ENCODE results near the gene FKBP9.
"Not testable (repeated sequence)": the region's sequence is repeated elsewhere in the genome, so short reads cannot be mapped to it uniquely, and the experiment has no call there.

Gene FKBP9, protein sequence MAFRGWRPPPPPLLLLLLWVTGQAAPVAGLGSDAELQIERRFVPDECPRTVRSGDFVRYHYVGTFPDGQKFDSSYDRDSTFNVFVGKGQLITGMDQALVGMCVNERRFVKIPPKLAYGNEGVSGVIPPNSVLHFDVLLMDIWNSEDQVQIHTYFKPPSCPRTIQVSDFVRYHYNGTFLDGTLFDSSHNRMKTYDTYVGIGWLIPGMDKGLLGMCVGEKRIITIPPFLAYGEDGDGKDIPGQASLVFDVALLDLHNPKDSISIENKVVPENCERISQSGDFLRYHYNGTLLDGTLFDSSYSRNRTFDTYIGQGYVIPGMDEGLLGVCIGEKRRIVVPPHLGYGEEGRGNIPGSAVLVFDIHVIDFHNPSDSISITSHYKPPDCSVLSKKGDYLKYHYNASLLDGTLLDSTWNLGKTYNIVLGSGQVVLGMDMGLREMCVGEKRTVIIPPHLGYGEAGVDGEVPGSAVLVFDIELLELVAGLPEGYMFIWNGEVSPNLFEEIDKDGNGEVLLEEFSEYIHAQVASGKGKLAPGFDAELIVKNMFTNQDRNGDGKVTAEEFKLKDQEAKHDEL

DNA sequence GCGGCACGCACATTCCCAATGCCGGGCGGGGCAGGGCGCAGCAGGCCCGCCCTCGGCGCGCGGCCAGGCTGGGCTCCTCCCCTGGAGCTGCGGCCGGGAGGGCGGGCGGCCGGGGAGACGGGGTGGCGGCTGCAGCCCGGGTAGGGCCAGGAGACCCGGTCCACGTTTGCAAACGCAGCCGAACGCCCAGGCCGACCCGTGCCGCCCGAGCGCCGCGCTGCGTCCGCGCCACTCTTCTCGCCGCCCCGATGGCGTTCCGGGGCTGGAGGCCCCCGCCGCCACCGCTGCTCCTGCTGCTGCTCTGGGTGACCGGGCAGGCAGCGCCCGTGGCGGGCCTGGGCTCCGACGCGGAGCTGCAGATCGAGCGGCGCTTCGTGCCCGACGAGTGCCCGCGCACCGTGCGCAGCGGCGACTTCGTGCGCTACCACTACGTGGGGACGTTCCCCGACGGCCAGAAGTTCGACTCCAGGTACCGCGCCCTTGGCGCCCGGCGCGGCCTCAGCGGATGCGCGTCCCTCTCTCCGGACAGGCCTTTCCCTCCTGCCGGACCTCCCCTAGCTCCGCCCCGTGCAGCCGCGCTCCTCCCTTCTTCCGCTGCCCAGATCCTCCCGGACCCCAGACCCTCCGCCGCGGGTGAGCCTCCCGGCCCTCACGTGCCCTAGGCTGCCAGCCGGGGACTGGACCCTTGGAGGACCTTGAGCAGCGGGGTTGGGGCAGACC lies at the start of gene FKBP9:
TSS of gene FKBP9 (plus strand) at position 115 of the 720 bp plus-strand sequence. CDS start at position 249, 134 bp downstream.
- DNase-seq, result peak; percentile 57

DNA sequence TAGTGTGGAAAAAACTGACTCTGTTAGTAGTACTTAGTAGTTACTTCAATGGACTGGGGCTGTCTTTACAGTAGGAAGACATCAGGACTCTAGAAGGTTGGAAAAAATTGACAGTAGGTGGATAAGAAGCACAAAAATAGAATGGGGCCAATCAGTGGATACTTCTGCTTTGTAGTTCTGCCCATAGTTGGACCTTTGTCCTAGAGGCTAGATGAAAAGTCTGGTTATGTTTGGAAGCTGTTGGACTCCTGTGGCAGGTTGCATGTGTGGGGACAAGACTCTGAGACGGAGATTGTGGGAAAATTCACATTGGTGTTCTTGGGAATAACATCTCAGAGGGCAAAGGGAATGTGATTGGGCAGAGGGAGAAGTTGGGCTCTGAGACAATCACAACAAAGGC lies 47.0 kb upstream of the FKBP9 start:
- DNase-seq, result no peak

- DNase-seq, result no peak
Observed at GRCh38 chr7:32914184-32914583, 43.1 kb upstream of the FKBP9 start.

- no peak for DNase-seq
Observed at GRCh38 chr7:32915041-32915536, 42.2 kb upstream of the FKBP9 start.

DNA sequence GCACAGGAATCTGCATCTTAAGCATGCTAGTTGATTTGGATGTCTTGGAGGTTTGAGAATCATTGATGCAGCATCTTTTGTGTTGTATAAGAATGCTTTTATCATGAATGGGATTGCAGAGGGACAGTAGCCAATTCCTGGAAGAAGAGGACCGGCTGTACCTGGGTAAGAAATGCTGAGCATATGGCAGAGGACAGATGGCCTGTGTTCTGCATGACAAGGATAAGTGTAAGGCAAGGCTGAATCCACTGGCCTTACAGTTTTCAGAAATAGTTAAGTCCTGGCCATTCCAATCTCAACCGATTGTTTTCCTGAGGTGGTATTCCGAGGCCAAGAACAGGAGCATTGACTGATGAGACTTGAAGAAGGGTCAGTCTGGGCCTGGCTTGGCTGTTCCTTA lies 41.2 kb upstream of the FKBP9 start:
- DNase-seq, result no peak

DNA sequence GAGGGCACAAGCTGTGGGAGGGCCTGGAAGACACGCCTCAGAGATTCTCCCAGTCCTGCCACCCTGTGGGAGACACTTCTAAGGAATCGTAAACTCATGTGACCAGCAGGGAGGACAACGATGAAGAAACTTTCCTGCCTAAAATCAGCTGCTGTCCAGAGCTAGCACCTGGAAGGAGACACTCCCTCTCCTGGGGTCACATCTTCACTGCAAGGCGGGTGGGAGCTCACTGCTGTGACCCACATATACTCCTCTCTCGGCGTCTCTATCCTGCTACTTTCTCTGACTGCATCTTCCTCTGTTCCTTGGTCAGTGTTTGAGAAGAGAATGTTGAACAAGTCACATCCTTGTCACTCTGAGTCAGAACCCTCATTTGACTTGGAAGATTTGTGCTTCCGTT lies 40.2 kb upstream of the FKBP9 start:
- not testable (repeated sequence) for DNase-seq

DNA sequence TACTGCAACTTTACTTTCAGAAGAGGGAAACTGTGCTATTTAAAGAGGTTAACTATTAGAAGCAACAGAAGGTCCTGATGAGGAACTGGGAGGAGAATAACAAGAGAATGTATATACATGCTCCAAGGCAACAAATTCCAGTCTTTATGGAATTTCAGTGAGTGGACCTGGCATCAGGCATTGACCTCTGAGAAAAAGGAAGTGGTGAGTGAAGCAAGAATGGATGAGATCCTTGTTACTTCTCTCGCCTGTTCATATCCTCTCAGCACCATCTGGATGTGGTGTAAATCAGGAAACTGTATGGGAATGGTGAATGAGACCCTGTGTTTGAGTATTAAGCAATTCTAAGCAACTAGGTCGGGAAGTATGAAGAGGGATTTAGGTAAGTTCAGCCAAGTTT lies 35.3 kb upstream of the FKBP9 start:
- DNase-seq, result peak; percentile 4

DNA sequence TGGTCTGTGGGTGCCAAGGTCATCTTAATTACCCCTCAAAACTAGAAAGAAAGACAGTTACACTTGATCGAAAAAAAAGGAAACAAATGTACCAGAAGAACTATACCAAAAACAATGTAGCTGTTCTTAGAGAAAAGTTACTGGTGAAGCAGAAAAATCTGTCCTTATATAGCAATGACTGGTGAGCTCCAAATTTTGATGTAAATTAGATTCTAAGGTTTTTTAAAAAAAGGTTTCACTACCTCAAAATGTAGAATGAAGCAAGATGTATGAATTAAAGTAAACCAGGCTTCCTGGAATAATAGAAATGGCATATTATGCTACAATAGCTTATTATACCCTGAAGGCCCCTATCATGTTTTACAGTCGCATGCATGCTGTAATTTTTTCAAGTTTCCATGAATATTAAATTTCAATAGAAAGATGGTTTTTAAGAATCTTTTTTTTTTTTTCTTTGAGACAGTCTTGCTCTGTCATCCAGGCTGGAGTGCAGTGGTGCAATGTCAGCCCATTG lies 28.4 kb upstream of the FKBP9 start:
- no peak for DNase-seq

DNA sequence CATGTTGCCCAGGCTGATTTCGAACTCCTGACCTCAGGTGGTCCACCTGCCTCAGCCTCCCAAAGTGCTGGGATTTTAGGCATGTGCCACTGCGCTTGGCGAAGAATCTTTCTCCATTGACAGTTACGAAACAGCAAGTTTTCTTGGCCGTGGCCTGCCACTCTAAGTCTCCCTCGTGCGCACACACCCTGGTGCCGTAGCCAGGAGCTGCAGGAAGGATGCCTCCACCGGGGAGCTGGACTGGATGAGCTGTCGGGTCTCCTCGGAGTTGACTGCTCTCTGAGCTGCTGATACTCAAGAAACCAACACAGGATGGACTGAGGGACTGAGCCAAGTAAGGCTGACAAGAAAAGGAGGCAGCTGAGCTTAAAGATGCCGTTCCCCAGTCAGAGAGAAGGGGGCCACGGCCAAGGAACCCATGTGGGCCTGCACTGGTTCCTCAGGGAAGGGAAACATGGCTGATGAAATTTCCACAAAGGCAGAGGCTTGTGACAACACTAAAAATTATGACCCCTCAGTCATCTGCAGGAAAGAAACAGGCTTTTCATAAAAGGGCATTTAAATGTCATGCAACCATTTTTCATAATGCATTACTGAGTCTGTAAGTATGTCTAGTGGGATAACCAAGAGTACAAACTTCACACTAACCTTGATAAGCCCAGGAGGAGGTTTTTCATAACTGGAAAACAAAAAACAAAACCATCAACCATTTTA lies 27.7 kb upstream of the FKBP9 start:
- no peak for DNase-seq

DNA sequence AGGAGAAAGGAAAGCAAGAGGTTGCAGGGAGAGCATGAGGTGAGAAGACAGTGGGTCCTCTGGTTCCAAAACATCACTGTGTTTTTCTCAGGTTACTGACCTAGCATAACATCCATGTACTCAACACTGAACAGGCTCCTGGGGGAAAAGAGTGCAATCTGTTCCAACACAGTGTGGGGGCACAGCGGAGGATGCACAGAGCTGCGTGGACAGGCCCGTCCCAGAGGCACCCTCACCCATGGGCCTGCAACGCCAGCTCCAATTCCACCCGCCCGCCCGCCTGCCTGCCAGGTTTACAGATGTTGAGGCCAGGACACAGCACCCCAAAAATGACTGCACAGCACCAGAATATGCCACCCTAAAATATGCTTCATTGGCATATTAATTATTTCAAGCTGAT lies 26.9 kb upstream of the FKBP9 start:
- no peak for DNase-seq

- no peak for DNase-seq
Observed at GRCh38 chr7:32935558-32935957, 21.7 kb upstream of the FKBP9 start.

DNA sequence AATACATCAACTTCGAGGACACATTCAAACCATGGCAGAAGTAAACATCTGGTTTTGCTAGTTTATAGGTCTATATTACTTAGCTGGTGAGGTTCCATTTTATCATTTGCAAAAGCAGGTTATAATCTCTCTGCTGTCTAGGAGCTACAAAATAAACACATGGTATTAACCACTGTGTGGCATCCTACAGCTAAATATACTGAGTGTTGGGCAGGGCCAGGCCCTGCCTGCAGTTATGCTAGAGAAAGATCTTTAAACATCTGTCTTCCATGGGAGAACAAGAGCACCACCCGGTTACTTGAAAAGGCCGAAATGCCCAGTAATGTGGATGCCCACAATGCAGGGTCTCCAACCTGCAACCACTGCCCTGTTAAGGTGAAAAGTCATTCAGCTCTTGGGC lies 20.6 kb upstream of the FKBP9 start:
- no peak for DNase-seq

- no peak for DNase-seq
Observed at GRCh38 chr7:32937344-32938174, 19.7 kb upstream of the FKBP9 start.

DNA sequence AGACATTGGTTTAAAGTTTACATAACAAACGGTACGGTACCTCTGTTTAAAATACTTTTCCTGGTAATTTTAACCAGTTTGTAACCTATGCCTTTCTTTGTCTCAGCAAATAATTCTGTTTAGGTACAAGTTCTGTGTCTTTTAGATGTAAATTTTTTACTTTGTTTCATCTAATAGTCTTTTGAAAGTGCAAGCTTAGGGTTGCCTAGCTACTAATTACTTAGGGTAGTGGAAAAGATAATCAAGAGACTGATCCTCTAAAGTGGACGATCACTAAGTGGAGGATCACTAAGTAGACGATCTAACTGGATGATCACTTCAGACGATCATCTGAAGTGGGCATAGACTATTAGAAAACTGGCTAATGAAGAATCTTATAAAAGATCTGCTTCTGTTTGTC lies 16.1 kb upstream of the FKBP9 start:
- DNase-seq, result no peak

DNA sequence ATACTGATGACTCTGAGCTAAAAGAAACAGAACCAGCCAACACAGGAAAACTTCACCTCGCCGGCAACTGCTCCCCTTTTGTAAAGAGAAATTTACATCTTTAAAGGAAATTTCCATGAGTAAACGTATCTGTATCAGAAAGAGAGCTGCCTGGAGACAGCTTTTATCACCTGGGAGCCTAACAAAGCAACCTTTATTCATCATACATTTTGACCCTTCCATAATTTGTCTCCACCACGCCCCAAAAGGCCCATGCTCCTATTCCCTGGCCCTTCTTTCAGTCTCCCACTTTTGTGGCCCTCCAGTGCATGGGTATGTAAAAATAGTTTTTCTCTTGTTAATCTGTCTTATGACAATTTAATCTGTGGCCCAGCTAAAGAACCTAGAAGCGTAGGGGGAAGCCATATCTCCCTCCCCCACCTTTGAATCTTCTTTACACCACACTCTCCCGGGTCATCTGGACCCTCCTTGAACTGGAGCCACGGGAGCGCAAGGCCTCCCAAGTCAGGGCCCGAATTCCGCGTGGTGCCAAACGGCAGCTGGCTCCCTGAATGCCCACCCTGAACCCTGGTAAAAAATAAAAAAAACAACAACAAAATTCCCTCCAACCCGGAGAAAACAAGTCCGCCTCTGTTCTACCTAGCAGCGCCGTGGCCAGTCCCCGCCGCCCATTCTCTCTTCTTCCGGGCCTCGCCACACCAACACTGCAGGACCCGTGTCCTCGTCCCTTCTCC lies 15.4 kb upstream of the FKBP9 start:
- no peak for DNase-seq

DNA sequence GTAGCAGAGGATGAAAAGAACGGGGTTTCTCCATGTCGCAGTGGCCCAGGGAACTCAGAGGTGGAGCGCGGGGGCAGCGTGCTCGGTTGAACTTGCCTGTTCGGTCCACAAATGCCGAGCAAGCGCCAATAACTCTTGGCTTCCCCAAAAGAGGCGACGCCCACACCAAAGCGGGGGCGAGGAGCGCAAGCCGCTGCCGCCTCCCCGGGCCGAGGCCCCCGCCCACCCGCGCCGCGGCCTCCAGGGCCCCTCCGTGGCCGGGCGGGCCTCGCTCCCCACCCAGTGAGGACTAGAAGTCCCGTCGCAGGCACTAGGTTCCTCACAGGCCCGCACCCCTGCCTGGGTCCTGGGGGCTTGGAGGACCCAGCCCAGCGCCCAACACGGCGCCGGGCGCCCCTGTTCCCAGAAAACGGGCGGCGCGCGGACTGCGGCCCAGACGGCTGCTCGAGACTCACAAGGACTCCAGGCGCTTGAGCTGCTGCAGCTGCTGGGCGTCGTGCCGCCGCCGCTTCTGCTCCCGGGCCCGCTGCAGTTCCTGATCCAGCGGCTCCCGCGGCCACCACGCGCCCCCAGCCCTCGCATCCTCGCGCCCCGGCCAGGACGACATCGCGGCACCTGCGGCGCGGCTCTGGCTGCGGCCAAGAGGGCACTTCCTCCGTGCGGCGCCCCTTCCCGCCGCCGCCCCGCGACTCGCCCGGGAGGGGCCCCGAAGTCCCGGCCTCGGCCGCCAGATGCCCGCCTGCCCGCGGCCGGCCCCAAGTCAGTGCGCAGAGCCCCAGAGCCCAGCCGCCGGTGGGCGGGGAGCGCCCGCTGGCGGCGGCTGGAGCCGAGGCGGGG lies 14.6 kb upstream of the FKBP9 start:
- DNase-seq, result peak; percentile 76

DNA sequence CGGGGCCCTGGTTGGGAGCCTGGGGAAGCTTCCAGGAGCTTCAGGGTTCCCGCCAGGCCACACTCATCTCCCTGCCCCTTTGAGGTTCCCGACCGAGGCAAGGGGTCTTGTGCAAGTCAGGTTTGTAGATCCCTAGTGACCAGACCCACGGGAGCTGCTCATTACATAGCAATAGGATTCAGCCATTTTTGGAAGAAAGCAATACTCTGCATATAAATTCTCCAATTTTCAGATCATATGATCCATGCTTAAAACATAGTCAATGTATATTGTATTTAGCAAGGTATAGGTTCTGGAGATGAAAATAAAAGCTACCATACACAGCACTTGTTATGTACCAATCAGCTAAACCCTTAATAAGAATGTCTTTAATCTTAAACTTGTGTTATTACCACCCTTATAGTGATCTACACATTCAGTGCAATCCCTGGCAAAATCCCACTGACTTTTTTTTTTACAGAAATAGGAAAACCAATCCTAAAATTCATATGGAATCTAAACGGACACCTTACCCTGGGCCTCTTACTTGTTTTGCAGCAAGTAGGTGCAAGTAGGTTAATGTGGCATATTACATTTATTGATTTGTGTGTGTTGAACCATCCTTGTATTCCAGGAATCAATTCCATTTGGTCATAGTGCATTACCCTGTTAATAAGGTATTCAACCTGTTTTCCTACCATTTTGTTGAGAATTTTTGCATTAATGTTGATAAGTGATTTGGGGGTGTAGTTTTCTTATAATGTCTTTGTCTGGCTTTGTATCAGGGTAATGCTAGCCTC lies 13.8 kb upstream of the FKBP9 start:
- DNase-seq, result no peak

DNA sequence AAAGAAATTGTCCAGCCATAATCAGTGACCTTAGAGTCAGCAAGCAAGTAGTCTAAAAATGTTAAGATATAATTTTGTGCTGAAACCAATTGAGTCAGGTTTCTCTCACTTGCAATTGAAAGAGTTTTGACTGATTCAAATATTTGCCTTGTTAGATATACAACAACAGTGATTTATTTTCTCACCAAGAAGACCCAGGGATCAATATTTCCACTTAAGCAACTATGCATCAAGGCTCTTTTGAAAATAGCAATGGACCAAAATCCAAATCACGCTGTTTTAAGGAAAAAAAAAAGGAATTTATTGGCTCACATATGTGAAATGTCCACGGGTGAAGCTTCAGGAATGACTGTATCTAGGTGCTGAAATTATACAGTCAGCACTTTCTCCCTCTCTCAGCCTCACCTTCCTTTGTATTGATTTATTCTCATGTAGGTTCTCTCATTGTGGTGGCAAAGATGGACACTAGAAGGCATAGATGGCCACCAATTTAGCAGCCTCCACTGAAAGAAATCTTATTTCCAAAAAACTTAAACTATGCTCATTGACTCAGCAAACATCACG lies 9.7 kb upstream of the FKBP9 start:
- no peak for DNase-seq

GRCh38 chr7:32948202-32948601 lies 9.0 kb upstream of the FKBP9 start:
- DNase-seq, result no peak
